Stomach (tissue), 4 donors: ENCODE results near the gene SIK2.

ENCODE experiments used
- POLR2A ChIP-seq, 4 donors: fragments of 450-650 bp; IDR thresholded peaks; one replicate each; pipeline ENCODE4 v1.6.1; 2016; ENCODE audit warnings: antibody characterized with exemption in 4 of 4, control low read depth in 2 of 4, mild to moderate bottlenecking in 1 of 4, moderate library complexity in 1 of 4
- TF ChIP-seq, protein P1 (sequence below), 7 experiments: fragments of 450-650 bp in 4 of 7; fragments of 200-600 bp in 3 of 7; sonication (generic) in 3 of 7; IDR thresholded peaks; one replicate each; pipeline ENCODE4 v1.5.1; 2016 to 2019; ENCODE audit warnings: antibody characterized with exemption in 7 of 7, control low read depth in 2 of 7, mild to moderate bottlenecking in 1 of 7

DNA sequence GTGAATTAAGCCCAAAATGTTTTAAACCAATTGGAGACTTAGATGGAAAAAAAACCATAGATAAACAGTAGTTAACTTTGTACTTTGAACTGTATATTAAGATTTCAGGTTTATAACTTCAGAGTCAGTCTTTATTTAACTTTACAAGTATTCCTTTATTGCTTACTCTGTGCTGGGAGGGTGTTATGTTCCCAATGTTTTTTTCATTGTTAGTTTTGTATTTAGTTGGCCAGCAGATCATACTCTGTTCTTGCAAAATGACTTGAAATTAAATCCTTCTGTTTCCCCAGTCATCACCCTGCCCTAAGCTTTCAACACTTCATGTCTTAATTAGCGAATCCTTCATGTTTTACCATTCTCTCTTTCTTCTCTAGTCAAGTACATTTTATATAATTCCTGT is 25.3 kb downstream of the SIK2 start:
- TF ChIP-seq POLR2A (IDR thresholded peaks at IDR 0.05) = no peak
- TF ChIP-seq, protein P1, sequence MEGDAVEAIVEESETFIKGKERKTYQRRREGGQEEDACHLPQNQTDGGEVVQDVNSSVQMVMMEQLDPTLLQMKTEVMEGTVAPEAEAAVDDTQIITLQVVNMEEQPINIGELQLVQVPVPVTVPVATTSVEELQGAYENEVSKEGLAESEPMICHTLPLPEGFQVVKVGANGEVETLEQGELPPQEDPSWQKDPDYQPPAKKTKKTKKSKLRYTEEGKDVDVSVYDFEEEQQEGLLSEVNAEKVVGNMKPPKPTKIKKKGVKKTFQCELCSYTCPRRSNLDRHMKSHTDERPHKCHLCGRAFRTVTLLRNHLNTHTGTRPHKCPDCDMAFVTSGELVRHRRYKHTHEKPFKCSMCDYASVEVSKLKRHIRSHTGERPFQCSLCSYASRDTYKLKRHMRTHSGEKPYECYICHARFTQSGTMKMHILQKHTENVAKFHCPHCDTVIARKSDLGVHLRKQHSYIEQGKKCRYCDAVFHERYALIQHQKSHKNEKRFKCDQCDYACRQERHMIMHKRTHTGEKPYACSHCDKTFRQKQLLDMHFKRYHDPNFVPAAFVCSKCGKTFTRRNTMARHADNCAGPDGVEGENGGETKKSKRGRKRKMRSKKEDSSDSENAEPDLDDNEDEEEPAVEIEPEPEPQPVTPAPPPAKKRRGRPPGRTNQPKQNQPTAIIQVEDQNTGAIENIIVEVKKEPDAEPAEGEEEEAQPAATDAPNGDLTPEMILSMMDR (IDR thresholded peaks at IDR 0.05) = no peak
